Neuronal stem cell (in vitro differentiated cells): Measurements from ENCODE around the gene TGFBR1.

Experiments
- DNase-seq: peaks from one replicate; pipeline ENCODE4 v3.0.0-alpha.2; 2013; ENCODE audit warnings: low spot score
- H2AFZ ChIP-seq: one replicate; pipeline ENCODE4 v1.6.1; 2013; ENCODE audit warnings: mild to moderate bottlenecking, low read length, inconsistent platforms
- H2AK5ac ChIP-seq: 2 replicates; pipeline ENCODE4 v1.6.1; 2013; ENCODE audit warnings: low read depth, mild to moderate bottlenecking, inconsistent platforms, low read length, moderate library complexity, mixed read lengths
- H2BK120ac ChIP-seq: 2 replicates; pipeline ENCODE4 v1.6.1; 2013; ENCODE audit warnings: low read depth, mild to moderate bottlenecking, inconsistent platforms, low read length, moderate library complexity, mixed read lengths
- H2BK12ac ChIP-seq: one replicate; pipeline ENCODE4 v1.6.1; 2013; ENCODE audit warnings: low read length, inconsistent platforms
- H2BK15ac ChIP-seq: 2 replicates; pipeline ENCODE4 v1.6.1; 2013; ENCODE audit warnings: mild to moderate bottlenecking, low read length, inconsistent platforms, mixed read lengths
- H2BK5ac ChIP-seq: one replicate; pipeline ENCODE4 v1.6.1; 2013; ENCODE audit warnings: inconsistent platforms, mild to moderate bottlenecking, low read length, moderate library complexity
- H3K14ac ChIP-seq: one replicate; pipeline ENCODE4 v1.6.1; 2013; ENCODE audit warnings: low read length, inconsistent platforms
- H3K18ac ChIP-seq: 2 replicates; pipeline ENCODE4 v1.6.1; 2013; ENCODE audit warnings: low read length, inconsistent platforms
- H3K23ac ChIP-seq: 2 replicates; pipeline ENCODE4 v1.6.1; 2013; ENCODE audit warnings: low read depth, mild to moderate bottlenecking, mixed read lengths, low read length, inconsistent platforms; ENCODE audit not compliant: poor library complexity
- H3K27ac ChIP-seq: replicated peaks from 3 replicates; pipeline ENCODE4 v1.5.1; 2013; ENCODE audit warnings: low read length, inconsistent platforms
- H3K27me3 ChIP-seq, 3 experiments: 2 replicates each; pipeline ENCODE4 v1.6.1; 2013; ENCODE audit warnings: low read length in 3 of 3, mild to moderate bottlenecking in 2 of 3, inconsistent platforms in 1 of 3, low read depth in 1 of 3, mixed read lengths in 1 of 3, moderate library complexity in 1 of 3; ENCODE audit not compliant: control insufficient read depth in 3 of 3, insufficient read depth in 3 of 3
- H3K36me3 ChIP-seq, 2 donors: replicated peaks in 1 of 2; 2 replicates each; pipeline ENCODE4 v1.6.1; 2013; ENCODE audit warnings: low read length in 2 of 2; ENCODE audit not compliant: control insufficient read depth in 2 of 2, insufficient read depth in 2 of 2
- H3K4ac ChIP-seq: 2 replicates; pipeline ENCODE4 v1.6.1; 2013; ENCODE audit warnings: inconsistent platforms, mild to moderate bottlenecking, low read length, moderate library complexity
- H3K4me1 ChIP-seq, 2 donors: 1 replicate in 1 of 2; 2 replicates in 1 of 2; pipeline ENCODE4 v1.6.1; 2013; ENCODE audit warnings: low read length in 2 of 2, low read depth in 1 of 2; ENCODE audit not compliant: control insufficient read depth in 2 of 2, insufficient read depth in 1 of 2
- H3K4me2 ChIP-seq: one replicate; pipeline ENCODE4 v1.6.1; 2013; ENCODE audit warnings: mild to moderate bottlenecking, low read length, inconsistent platforms; ENCODE audit not compliant: insufficient read depth, poor library complexity, severe bottlenecking
- H3K4me3 ChIP-seq, 2 donors: 2 replicates each; pipeline ENCODE4 v1.5.1; 2013; ENCODE audit warnings: low read length in 2 of 2, mild to moderate bottlenecking in 2 of 2, inconsistent platforms in 1 of 2, moderate library complexity in 1 of 2
- H3K79me1 ChIP-seq: one replicate; pipeline ENCODE4 v1.6.1; 2013; ENCODE audit warnings: low read depth, mild to moderate bottlenecking, inconsistent platforms, low read length, moderate library complexity
- H3K9ac ChIP-seq: one replicate; pipeline ENCODE4 v1.6.1; 2013; ENCODE audit warnings: mild to moderate bottlenecking, low read depth, low read length, inconsistent platforms; ENCODE audit not compliant: poor library complexity
- H3K9me3 ChIP-seq, 2 donors: replicated peaks in 1 of 2; 2 replicates each; pipeline versions ENCODE3 to v1.6.1; 2013; ENCODE audit warnings: low read length in 2 of 2, mild to moderate bottlenecking in 2 of 2, inconsistent platforms in 1 of 2, low read depth in 1 of 2, mixed read lengths in 1 of 2, moderate library complexity in 1 of 2; ENCODE audit not compliant: control insufficient read depth in 2 of 2, insufficient read depth in 1 of 2
- H4K8ac ChIP-seq: one replicate; pipeline ENCODE4 v1.6.1; 2013; ENCODE audit warnings: low read depth, mild to moderate bottlenecking, inconsistent platforms, low read length, moderate library complexity
- H4K91ac ChIP-seq: one replicate; pipeline ENCODE4 v1.6.1; 2013; ENCODE audit warnings: low read length, low read depth, mild to moderate bottlenecking, inconsistent platforms; ENCODE audit not compliant: poor library complexity
- WGBS, 2 donors: extraction: QIAGEN DNeasy Blood & Tissue Kit; methylation state at CpG; one replicate each; pipeline ENCODE4 v1.1.7; 2013; ENCODE audit warnings: missing lambda C conversion rate in 2 of 2, mixed read lengths in 1 of 2; ENCODE audit not compliant: insufficient read length in 2 of 2, insufficient replicate concordance in 1 of 2; ENCODE audit errors: extremely low coverage in 2 of 2; 5-methylcytosine and 5-hydroxymethylcytosine counted together

TGFBR1 gene

DNA sequence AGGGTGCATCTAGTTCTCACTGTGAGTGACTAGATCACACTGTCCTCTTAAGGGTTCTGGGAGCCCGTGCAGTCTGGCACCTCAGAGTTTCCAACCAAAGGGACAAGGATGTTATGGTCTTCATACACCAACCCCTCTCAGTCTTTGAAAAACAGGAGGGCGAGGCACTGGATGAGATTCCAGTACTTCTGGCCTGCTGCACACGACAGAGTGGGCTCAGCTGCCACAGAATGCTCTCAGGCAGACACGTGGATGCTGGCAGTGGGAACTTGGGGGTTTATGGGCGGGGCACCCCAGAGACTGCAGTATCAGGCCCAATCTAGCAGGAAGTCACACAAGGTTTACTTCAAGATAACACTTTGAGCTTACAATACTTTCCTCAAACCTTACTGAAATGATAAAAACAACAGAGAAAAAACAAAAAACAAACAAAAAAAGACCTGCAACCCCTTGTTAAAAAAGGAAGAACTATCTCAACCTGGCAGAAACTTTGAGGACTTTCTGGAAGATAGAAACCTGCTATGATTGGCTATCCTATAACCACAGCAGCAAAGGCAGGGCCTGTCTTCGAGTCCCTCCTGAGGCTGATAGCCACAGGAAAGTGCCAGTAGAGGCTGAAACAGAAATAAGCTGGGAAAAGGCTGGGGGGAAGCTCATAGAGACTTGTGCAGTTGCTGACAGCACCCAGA, 28.3 kb upstream of the TGFBR1 start:
- Histone ChIP-seq H3K4me1 (no peaks in the 10 kb centered on the region), H3K14ac (no peak overlapping the region), H2AK5ac (no peak overlapping the region), H3K36me3 (no peaks in the 10 kb centered on the region), H3K4me3 (no peak overlapping the region), H3K27me3 (peaks cover 0 to 3% (median 0%) of the 10 kb centered on the region in 3 experiments), H2BK12ac (no peak overlapping the region), H3K4ac (no peak overlapping the region), H3K18ac (no peak overlapping the region), H3K79me1 (no peaks in the 10 kb centered on the region), H3K23ac (no peak overlapping the region), H2BK5ac (no peak overlapping the region), H2BK120ac (no peak overlapping the region), H3K9me3 (no peaks in the 10 kb centered on the region), H4K91ac (no peak overlapping the region), H4K8ac (no peak overlapping the region), H2BK15ac (no peak overlapping the region), H3K9ac (no peak overlapping the region), H3K4me2 (no peak overlapping the region), H3K27ac (no peak overlapping the region), H2AFZ (no peak overlapping the region)
- WGBS, 2 donors: no CpG with 5 or more reads among the region's 6 CpGs
- DNase-seq: no peak

- Histone ChIP-seq H2BK12ac (no peak overlapping the region), H4K8ac (no peak overlapping the region), H3K4ac (no peak overlapping the region), H3K79me1 (no peaks in the 10 kb centered on the region), H2BK120ac (no peak overlapping the region), H3K23ac (no peak overlapping the region), H3K4me1 (no peaks in the 10 kb centered on the region), H2AK5ac (no peak overlapping the region), H3K9me3 (no peaks in the 10 kb centered on the region), H3K27me3 (peaks cover 0 to 3% (median 0%) of the 10 kb centered on the region in 3 experiments), H3K9ac (no peak overlapping the region), H3K4me3 (no peak overlapping the region), H3K4me2 (no peak overlapping the region), H4K91ac (no peak overlapping the region), H3K18ac (no peak overlapping the region), H2AFZ (no peak overlapping the region), H2BK5ac (no peak overlapping the region), H3K14ac (no peak overlapping the region), H3K36me3 (no peaks in the 10 kb centered on the region), H3K27ac (no peak overlapping the region), H2BK15ac (no peak overlapping the region)
- no CpG with 5 or more reads among the region's 2 CpGs for WGBS, 2 donors
- DNase-seq: no peak
Observed at GRCh38 chr9:99078717-99079116, 26.2 kb upstream of the TGFBR1 start.

- Histone ChIP-seq H3K4me3 (no peak overlapping the region), H2BK5ac (no peak overlapping the region), H4K8ac (no peak overlapping the region), H2BK12ac (no peak overlapping the region), H3K4me1 (no peaks in the 10 kb centered on the region), H3K4ac (no peak overlapping the region), H3K23ac (no peak overlapping the region), H3K79me1 (no peaks in the 10 kb centered on the region), H3K9me3 (no peaks in the 10 kb centered on the region), H3K27ac (no peak overlapping the region), H3K14ac (no peak overlapping the region), H3K9ac (no peak overlapping the region), H2AFZ (no peak overlapping the region), H2BK15ac (no peak overlapping the region), H3K27me3 (peaks cover 0 to 3% (median 0%) of the 10 kb centered on the region in 3 experiments), H3K18ac (no peak overlapping the region), H3K4me2 (no peak overlapping the region), H2BK120ac (no peak overlapping the region), H3K36me3 (no peaks in the 10 kb centered on the region), H4K91ac (no peak overlapping the region), H2AK5ac (no peak overlapping the region)
- no CpG with 5 or more reads among the region's 3 CpGs for WGBS, 2 donors
- DNase-seq: no peak
Observed at GRCh38 chr9:99079542-99079941, 25.4 kb upstream of the TGFBR1 start.

GRCh38 chr9:99083051-99083450, 21.9 kb upstream of the TGFBR1 start:
- H3K9ac ChIP-seq: no peak overlapping the region
- H2BK15ac ChIP-seq: no peak overlapping the region
- peaks cover 0 to 7% (median 0%) of the 10 kb centered on the region in 3 experiments for H3K27me3 ChIP-seq
- H3K23ac ChIP-seq: no peak overlapping the region
- H3K9me3 ChIP-seq: no peaks in the 10 kb centered on the region
- H2BK12ac ChIP-seq: no peak overlapping the region
- H2AFZ ChIP-seq: peak overlapping the region; percentile 43
- H2BK5ac ChIP-seq: no peak overlapping the region
- H3K4me3 ChIP-seq: no peak overlapping the region
- H3K4me1 ChIP-seq: no peaks in the 10 kb centered on the region
- H3K4ac ChIP-seq: no peak overlapping the region
- no peak overlapping the region for H2BK120ac ChIP-seq
- H3K79me1 ChIP-seq: no peaks in the 10 kb centered on the region
- H3K4me2 ChIP-seq: no peak overlapping the region
- no peak overlapping the region for H3K18ac ChIP-seq
- H4K8ac ChIP-seq: no peak overlapping the region
- no CpG with 5 or more reads among the region's 6 CpGs for WGBS, 2 donors
- H3K36me3 ChIP-seq: no peaks in the 10 kb centered on the region
- no peak overlapping the region for H2AK5ac ChIP-seq
- DNase-seq: no peak
- H3K27ac ChIP-seq: no peak overlapping the region
- H3K14ac ChIP-seq: no peak overlapping the region
- H4K91ac ChIP-seq: no peak overlapping the region
